Left lung (tissue), 10 donors: Measurements from ENCODE around the gene PPFIA3. TPM values are rescaled to one million over a fixed set of nuclear protein-coding genes. Genes with fewer than 3 reads are reported as not detected.
A peak's percentile ranks its signal among the peaks of the same experiment; 100 is the strongest.

ENCODE experiments used
- ATAC-seq: fragments of 200-7000 bp; cut with Tn5 transposase; one replicate; pipeline ENCODE4 v1.9.1; 2020; ENCODE audit warnings: moderate library complexity
- DNase-seq, 4 donors: peaks; one replicate each; pipeline ENCODE4 v3.0.0-alpha.2; 2013 to 2020
- H3K27ac ChIP-seq, 2 donors: fragments of 200-600 bp; sonication (generic) in 1 of 2; one replicate each; pipeline versions ENCODE4 v1.5.0 to v1.8.0; 2020 to 2021
- H3K27me3 ChIP-seq, 2 donors: fragments of 200-600 bp; sonication (generic) in 1 of 2; one replicate each; pipeline versions ENCODE4 v1.5.0 to v1.8.0; 2020 to 2021
- H3K36me3 ChIP-seq, 2 donors: fragments of 200-600 bp; sonication (generic) in 1 of 2; one replicate each; pipeline versions ENCODE4 v1.5.0 to v1.8.0; 2020 to 2021
- H3K4me1 ChIP-seq, 2 donors: fragments of 200-600 bp; one replicate each; pipeline ENCODE4 v1.8.0; 2021
- H3K4me3 ChIP-seq, 2 donors: fragments of 200-600 bp; sonication (generic) in 1 of 2; one replicate each; pipeline versions ENCODE4 v1.5.0 to v1.8.0; 2020 to 2021; ENCODE audit warnings: mild to moderate bottlenecking in 1 of 2
- H3K9me3 ChIP-seq, 2 donors: fragments of 200-600 bp; sonication (generic) in 1 of 2; one replicate each; pipeline versions ENCODE4 v1.5.0 to v1.8.0; 2020 to 2021
- intact Hi-C, 2 donors: fragments of 100-400 bp; cut with DNase I; formaldehyde crosslinking; loops; one replicate each; pipeline versions ENCODE4 v1.11.2 to v1.14.2; 2022
- polyA plus RNA-seq, 6 donors: library from polyadenylated mRNA; unstranded; fragments of 120-200 nt; gene quantifications; one replicate each; pipeline ENCODE4 v1.2.1, GENCODE V29; 2013; ENCODE audit not compliant: insufficient read length in 6 of 6
- total RNA-seq, 2 donors: library from RNA; stranded (reverse); fragmentation: NEBNext Ultra II Directional; extraction: Animal tissue kit (Norgen Biotek cat#: 25700); gene quantifications; one replicate each; pipeline ENCODE4 v1.2.1, GENCODE V29; 2021
- TF ChIP-seq, protein P1 (sequence below), 2 donors: fragments of 200-600 bp; sonication (generic) in 1 of 2; IDR thresholded peaks; one replicate each; pipeline versions ENCODE4 v1.5.0 to v1.8.0; 2021; ENCODE audit warnings: antibody characterized with exemption in 2 of 2
- donor health status: DM: no; HTN: yes; CAD: no.
- donor health status: DM: no; HTN: no; CAD: no.

The PPFIA3 gene
- total and polyA plus RNA-seq, 8 donors: 5.9 to 9.9 (median 7.6) TPM

DNA sequence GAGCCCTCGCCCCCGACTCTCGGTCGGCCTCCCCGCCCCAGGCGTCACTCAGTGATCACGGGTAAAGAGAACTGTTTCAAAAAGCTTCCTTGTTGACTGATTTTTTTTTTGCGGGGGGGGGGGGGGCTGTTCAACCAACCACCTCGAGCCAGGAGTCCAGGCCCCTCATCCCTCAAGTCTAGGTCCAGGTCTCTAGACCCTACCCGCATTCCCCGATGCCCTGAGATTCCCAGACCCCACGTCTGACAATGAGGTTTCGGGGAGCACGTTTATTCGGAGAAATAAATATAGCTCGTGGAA lies 31.6 kb downstream of the PPFIA3 start:
- H3K4me3 ChIP-seq: peak overlapping the region; percentile 61 to 64
- no peaks in the 10 kb centered on the region for H3K36me3 ChIP-seq
- peaks cover 0 to 61% of the 10 kb centered on the region in 2 donors for H3K27me3 ChIP-seq
- no peak for DNase-seq
- peaks cover 12 to 44% of the 10 kb centered on the region in 2 donors for H3K4me1 ChIP-seq
- H3K9me3 ChIP-seq: no peaks in the 10 kb centered on the region
- TF ChIP-seq, protein P1, sequence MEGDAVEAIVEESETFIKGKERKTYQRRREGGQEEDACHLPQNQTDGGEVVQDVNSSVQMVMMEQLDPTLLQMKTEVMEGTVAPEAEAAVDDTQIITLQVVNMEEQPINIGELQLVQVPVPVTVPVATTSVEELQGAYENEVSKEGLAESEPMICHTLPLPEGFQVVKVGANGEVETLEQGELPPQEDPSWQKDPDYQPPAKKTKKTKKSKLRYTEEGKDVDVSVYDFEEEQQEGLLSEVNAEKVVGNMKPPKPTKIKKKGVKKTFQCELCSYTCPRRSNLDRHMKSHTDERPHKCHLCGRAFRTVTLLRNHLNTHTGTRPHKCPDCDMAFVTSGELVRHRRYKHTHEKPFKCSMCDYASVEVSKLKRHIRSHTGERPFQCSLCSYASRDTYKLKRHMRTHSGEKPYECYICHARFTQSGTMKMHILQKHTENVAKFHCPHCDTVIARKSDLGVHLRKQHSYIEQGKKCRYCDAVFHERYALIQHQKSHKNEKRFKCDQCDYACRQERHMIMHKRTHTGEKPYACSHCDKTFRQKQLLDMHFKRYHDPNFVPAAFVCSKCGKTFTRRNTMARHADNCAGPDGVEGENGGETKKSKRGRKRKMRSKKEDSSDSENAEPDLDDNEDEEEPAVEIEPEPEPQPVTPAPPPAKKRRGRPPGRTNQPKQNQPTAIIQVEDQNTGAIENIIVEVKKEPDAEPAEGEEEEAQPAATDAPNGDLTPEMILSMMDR (IDR thresholded peaks at IDR 0.05): no peak
- intact Hi-C loops: no loop called here
- H3K27ac ChIP-seq: peak overlapping the region; percentile 70 to 73
- ATAC-seq: no peak

DNA sequence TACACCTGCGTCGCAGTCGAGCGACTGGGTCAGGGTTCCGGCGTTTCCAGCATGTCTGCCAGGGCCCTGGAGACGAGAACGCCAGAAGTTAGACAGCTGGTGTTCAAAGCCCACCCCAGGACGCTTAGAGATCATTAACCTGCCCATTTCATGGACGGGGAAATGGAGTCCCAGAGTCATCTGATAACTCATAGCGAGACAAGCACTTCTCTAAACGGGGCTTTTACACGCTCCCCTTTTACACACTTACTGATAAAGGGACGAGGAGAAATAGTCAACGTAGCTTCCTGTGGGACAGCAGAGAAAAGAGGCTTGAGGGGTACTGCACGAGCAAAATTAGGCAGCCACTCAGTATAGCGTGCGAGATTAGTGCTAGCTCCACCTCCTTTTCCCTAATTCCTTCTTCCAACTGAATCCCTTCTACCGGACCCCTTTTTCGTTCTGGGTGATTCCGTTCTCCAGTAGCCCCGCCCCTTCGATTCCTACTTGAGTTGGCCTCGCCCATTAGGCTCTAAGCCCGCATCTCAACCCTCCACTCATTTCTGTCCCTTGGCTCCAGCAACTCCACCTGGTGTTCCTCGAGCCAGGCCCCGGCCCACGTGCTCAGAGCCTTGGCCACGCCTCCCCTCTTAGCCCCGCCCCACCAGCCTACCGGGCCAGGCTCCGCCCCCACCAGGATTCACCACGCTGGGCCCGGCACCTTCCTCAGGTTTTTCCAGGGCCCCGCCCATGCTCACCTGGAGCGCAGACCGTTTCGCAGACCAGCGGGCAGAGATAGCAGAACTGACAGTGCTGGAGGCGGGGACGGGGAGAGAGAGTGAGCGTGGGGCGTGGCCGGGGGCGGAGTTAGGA lies 32.1 kb downstream of the PPFIA3 start:
- TF ChIP-seq, protein P1 (IDR thresholded peaks at IDR 0.05): no peak
- no peaks in the 10 kb centered on the region for H3K9me3 ChIP-seq
- peak; percentile 36 for ATAC-seq
- intact Hi-C loops: no loop called here
- H3K27me3 ChIP-seq: peaks cover 0 to 56% of the 10 kb centered on the region in 2 donors
- peak overlapping the region in 1 of 2 donors; percentile 73 for H3K27ac ChIP-seq
- H3K36me3 ChIP-seq: no peaks in the 10 kb centered on the region
- DNase-seq: peak in 3 of 4 donors; percentile 59 to 89 (median 64)
- peak overlapping the region in 1 of 2 donors; percentile 61 for H3K4me3 ChIP-seq
- peaks cover 8 to 40% of the 10 kb centered on the region in 2 donors for H3K4me1 ChIP-seq

DNA sequence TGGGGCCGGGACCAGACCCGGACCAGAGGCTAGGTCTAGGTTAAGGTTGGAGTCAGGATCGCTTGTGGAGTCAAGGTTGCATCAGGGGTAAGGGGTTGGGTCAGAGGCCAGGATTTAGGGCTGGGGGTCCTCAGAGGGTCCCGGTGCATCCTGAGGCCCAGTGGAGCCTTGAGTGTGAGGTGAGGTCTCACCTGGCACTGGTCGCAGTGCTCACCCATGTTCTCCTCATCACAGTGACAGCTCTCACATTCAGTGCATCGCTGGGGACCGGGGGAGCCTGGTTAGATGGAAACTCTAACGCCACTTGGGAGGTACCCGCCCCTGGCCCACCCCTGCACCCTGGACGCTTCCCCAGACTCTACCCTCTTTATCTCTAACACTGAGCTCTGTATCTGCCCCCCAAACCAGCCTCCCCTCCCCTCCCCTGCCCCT lies 32.8 kb downstream of the PPFIA3 start:
- no peak overlapping the region for H3K27ac ChIP-seq
- H3K9me3 ChIP-seq: no peaks in the 10 kb centered on the region
- intact Hi-C loops: no loop called here
- no peak overlapping the region for H3K4me3 ChIP-seq
- peaks cover 8 to 40% of the 10 kb centered on the region in 2 donors for H3K4me1 ChIP-seq
- ATAC-seq (no peak), DNase-seq (no peak)
- no peaks in the 10 kb centered on the region for H3K36me3 ChIP-seq
- TF ChIP-seq, protein P1 (IDR thresholded peaks at IDR 0.05): no peak
- H3K27me3 ChIP-seq: peaks cover 0 to 56% of the 10 kb centered on the region in 2 donors

DNA sequence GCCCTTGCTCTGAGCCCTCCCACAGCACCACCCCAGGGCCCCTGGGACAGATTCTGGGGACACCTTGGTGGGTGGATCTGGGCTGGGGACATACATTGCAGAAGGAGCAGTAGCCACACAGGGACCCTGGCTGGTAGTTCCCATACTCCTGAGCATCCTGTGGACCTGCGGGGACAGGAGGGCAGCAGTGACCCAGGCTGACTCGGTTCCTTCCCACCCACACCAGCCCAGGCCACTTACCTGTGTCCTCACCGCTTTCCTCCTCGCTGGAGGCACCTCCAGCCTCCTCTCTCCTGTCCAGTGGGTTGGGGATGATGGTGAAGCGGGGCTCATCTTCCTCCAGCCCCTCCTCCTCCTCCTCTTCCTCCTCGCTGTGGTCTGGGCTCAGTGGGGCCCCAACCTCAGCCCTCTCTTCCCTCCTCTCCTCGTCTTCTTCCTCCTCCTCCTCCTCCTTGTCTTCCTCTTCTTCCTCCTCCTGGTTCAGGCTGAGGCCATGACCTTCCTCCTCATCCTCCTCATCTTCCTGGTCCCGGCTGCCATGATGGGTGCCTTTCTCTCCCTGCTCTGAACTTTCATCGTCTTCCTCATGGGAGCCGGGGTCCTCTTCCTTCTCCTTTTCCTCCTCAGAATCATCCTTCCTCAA lies 33.9 kb downstream of the PPFIA3 start:
- Histone ChIP-seq H3K36me3 (no peaks in the 10 kb centered on the region), H3K4me1 (peaks cover 8 to 38% of the 10 kb centered on the region in 2 donors)

More for the DNA sequence above, 33.9 kb downstream of the PPFIA3 start:
- Histone ChIP-seq H3K9me3 (no peaks in the 10 kb centered on the region), H3K27ac (no peak overlapping the region), H3K4me3 (no peak overlapping the region), H3K27me3 (peaks cover 0 to 57% of the 10 kb centered on the region in 2 donors)
- TF ChIP-seq, protein P1 (IDR thresholded peaks at IDR 0.05): no peak
- intact Hi-C loops: no loop called here
- DNase-seq (no peak), ATAC-seq (no peak)
